Effector CD8-positive, alpha-beta T cell (primary cell): Measurements from ENCODE around the gene ANLN.
A peak's percentile ranks its signal among the peaks of the same experiment; 100 is the strongest.
"Not testable (repeated sequence)": the region's sequence is repeated elsewhere in the genome, so short reads cannot be mapped to it uniquely, and the experiment has no call there.

ENCODE experiments used
- DNase-seq: peaks from one replicate; lab custom pipeline; 2025; lab: John Stamatoyannopoulos, UW

Gene ANLN

DNA sequence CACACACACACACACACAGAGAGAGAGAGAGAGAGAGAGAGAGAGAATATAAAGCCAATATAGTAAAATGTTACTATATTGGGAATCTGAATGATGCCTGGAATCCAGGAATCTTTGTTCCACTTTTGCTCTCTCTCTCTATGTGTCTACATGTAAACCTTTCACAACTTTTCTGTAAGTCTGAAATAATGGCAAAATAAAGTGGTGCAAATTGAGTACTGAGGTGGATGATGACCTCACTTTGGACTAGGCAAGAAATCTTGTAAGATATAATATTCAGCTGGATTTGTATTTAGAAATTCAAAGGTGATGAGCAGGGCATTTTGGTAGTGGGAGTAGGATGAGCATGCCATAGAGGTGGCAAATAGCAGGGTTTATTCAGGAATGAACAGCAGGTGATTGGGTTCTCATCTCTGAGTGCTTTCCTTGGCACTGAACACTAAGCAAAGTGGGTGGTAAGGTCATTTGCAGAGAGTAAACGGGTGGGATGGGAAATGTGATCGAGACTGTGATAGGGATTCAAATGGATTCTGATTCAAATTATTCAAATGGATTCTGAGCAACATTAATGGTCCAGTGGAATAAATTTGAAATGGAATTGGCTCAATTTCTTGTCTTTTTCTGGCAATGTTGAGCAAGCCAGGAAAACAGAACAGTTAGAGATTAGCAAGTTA, 9.7 kb upstream of the ANLN start:
- no peak for DNase-seq

DNA sequence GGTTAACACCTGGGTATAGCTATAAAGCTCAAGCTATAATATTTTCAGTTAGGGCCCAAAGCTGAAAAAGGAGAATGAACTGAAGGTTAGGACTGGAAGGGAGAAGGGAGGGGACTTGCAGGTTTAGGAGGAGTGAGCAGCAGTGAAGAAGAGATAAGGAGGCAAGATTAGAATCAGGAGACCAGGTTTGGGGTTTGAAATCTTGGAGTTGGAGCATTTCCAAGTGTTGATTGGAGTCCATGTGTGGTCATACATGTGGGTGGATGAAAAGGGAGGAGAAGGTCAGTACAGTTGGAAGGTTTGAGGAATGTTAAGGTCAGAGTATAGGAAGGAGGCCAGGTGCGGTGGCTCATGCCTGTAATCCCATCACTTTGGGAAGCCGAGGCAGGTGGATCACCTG, 8.6 kb upstream of the ANLN start:
- no peak for DNase-seq

DNA sequence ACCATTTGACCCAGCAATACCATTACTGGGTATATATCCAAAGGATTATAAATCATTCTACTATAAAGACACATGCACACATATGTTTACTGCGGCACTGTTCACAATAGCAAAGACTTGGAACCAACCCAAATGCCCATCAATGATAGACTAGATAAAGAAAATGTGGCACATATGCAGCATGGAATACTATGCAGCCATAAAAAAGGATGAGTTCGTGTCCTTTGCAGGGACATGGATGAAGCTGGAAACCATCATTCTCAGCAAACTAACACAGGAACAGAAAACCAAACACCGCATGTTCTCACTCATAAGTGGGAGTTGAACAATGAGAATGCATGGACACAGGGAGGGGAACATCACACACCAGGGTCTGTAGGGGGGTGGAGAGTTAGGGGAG, 6.4 kb upstream of the ANLN start:
- DNase-seq, result not testable (repeated sequence)

DNA sequence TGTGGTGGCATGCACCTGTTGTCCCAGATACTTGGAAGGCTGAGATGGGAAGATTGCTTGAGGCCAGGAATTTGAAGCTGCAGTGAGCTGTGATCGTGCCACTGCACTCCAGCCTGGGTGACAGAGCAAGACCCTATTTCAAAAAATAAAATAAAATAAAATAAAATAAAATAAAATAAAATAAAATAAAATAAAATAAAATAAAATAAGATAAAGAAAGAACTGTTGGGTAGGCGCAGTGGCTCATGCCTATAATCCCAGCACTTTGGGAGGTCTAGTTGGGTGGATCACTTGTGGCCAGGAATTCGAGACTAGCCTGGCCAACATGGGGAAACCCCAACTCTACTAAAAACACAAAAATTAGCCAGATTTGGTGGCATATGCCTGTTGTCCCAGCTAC, 4.0 kb upstream of the ANLN start:
- DNase-seq, result not testable (repeated sequence)

DNA sequence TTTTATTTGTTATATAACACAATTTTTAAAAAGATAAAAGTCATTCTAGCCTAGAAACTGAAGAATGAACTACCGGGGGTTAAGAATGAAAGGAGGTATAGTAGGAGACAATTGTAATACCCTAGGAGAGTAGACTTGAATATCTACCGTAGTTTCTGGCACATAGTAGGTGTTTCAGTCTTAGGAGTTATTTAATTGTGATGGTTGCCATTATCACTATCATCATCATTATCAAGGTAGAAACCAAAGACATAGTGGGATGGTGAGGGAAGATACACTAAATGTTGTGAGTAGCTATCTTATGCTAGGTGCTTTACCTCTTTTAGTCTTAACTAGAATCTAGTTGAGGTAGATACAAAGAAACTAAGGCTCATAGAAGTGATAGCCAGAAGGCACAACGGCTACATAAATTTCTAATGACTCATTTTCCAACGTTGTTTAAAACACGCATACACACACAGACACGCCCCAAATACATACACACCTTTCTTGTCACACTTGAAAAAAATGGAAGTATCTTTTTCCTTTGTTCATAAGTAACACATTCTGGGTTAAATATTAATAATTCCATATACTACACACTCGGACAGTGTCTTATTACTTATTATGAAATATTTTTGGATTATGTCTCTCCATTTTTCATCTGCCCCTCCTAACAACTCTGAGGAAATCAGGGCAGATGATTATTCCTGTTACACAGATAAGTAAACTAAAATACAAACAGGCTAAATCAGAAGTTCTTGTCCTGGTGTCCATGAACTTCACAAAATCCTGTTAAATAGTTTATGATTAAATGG, 2.0 kb upstream of the ANLN start:
- DNase-seq, result no peak

DNA sequence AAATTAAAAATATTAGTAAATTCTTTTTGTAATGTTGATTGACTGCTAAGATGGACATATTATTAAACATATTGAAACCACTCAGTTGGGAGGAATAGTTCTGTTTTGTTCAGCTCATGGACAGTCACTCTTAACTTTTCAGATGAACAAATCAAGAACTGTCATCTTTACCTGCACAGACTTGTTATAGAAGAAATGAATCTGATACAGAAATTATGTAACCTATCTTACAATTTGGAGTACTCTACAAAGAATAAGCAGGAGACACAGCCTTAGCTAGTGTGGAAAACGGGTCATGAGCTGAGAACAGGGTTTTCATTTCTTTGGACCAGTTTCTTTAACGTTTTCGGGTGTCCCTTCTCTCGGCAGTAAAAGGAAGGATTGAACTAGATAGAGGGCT, 1.2 kb upstream of the ANLN start:
- DNase-seq, result no peak

DNA sequence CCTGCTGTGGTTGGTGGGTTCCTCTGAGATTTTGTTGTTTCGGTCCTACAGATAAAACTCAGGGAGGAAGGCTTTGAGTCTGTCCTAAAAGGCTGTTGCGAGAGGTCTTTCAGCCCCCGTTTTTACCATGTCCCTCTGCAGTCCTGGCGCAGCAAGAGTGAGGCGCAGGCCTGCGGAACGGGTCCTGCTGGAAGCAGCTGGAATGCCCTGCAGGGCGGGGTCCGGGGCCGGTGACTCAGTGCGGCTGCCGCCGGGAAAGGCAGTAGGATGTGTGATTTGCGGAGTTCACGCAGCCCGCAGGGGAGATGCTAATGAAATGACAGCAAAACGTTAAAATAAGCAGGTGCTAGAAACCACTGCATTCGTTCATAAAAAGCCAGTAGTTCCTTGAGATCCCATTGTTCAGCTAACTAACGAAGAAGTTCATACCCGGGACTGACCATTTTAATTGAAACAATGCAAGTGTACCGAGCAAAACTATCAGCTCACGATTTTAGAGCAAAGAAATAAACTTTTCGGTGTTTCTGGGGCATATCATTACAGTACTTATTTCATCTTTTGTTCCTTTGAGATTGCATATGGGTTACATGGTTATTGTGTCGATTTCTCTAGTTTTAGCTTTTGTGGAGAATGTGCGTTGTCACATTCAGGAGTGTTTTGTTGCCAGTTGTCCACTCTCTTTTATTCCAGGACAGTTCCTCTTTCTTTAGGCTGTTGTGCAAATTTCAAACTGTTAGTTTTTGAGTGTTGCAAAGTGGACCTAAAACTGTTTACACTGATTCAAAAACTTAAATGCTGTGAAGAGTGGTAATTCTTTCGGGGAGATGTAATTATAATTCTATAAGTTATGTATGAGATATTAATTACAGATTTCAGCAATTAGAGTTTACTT, 783 bp downstream of the ANLN start:
- peak; percentile 16 for DNase-seq

DNA sequence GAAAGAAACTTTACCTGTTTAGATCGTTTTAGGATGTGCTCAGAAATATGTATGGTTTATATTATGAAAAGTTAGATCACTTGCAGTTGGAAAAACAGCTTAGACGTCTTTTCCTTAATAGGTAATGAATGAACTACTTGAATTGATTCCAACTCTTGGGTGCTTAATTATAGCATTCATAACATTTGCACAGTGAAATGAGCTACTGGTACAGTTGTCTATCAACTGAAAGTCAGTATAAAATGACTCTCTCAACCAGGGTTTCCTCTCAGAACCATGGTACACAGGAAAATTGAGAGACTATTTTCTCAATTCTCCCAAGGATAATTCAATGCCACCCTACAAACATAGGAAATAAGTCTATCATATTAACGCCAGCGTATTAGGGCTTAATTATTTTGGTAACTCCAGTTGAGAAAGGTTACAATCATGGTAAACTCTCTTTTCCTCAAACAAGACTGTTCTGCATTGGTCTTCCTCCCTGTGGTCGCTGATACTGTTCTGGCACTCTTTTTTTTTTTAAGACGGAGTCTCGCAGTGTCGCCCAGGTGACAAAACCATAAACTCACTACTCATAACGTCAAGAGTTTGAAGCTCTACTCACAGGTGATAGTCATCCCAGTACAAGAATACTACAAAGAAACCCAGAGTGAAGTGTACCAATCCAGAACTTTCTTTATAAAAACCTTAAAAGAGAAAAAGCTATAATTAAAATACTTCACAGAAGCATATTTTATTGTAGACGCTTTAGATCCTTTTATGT, 2.0 kb downstream of the ANLN start:
- DNase-seq, result no peak

DNA sequence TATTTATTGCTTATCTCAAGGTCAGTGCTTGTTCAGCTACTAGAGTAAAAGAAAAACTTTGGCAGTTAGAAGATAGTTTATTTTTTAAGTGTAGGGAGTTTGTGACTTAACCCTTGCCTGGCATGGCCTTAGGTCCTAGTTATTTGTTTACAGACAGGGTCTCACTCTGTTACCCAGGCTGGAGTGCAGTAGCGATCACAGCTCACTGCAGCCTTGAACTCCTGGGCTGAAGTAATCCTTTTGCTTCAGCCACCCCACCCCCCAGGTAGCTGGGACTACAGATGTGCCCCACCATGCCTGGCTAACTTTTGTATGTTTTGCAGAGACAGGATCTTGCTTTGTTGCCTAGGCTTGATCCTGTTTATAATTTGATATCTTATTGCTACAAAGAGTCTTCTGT, 4.2 kb downstream of the ANLN start:
- no peak for DNase-seq

DNA sequence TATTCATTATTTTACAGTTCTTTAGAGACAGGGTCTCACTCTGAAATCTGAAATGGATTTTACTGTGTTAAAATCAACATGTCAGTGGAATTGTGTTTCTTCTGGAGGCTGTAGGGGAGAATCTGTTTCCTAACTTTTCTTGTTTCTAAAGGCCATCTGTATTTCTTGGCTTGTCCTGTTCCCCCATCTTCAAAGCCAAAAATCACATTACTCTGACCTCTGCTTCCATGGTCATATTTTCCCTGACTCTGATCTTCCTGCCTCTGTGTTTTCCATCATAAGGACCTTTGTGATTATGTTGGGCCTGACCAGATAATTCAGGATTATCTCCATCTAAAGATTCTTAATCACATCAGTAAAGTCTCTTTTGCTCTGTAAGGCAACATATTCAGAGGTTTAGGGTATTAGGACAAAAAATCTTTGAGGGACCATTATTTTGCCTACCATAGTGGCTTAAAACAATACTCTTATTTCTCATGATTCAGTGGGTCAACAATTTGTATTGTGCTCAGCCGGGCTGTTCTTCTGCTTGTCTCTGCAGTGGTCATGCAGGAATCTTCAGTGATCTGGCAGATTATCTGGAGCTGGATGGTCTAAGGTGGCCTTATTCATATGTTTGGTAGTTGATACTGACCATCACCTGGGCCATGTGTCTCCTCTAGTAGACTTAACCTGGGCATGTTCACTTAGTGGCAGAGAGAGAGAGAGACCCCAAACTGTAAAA, 5.7 kb downstream of the ANLN start:
- DNase-seq, result no peak

DNA sequence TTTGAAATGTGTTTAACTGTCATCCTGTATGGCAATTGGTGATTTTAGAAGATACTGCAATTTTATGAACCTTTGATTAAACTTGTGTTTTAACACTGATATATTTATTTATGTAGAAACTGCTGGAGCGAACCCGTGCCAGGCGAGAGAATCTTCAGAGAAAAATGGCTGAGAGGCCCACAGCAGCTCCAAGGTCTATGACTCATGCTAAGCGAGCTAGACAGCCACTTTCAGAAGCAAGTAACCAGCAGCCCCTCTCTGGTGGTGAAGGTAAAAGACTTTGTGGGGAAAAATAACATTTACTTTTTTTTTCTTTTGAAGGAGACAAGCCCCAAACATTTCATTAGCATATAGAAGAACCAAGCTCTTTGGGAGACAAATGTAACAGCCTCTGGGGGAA, 6.5 kb downstream of the ANLN start:
- DNase-seq, result no peak

DNA sequence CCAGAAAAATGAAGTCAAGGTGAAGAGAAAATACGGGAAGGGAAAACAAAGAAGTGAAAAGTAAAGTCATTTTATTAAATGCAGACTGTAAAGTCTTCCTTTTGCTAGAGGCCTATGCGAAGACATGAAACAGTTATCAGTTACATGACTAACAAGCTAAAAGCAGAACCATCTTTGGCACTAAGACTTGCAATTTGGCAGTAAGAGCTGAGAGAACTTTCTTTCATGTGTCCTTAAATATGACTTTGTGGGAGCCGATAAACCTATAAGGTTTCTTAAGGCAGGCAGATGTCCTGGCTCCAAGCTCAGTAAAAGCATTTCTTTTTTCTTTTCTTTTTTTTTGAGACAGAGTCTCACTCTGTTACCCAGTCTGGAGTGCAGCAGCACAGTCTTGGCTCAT, 10.4 kb downstream of the ANLN start:
- DNase-seq, result no peak

DNA sequence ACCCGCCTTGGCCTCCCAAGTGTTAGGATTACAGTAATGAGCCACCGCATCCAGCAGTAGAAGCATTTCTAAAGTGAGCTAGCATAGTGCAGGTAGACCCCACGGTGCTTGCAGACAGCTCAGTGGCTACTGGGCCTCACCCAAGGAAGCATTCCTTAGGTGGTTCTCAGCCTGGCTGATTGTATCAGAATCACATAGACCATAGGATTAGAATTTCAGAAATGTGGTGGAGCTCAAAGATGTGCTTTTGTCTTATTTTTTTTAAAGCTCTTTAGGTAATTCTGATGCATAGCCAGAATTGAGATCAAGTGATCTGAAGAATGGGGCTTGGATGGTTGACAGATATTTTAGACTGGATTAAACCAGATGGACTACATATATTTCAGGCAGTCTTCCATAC, 10.9 kb downstream of the ANLN start:
- DNase-seq, result no peak

DNA sequence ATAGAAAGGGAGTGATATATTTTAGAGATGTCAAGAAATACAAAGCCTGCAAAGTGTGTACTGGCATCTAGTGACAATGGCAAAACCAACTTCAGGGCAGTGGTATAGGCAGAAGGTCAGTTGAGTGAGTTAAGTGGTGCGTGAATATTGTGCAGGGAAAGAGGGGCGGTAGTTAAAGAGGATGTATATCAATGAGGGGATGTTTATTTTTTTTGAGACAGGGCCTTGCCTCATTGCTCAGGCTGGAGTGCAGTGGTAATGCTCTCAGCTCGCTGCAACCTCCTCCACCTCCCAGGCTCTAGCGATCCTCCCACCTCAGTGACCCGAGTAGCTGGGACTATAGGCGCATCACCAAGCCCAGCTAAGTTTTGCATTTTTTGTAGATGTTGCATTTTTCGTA, 13.8 kb downstream of the ANLN start:
- no peak for DNase-seq

DNA sequence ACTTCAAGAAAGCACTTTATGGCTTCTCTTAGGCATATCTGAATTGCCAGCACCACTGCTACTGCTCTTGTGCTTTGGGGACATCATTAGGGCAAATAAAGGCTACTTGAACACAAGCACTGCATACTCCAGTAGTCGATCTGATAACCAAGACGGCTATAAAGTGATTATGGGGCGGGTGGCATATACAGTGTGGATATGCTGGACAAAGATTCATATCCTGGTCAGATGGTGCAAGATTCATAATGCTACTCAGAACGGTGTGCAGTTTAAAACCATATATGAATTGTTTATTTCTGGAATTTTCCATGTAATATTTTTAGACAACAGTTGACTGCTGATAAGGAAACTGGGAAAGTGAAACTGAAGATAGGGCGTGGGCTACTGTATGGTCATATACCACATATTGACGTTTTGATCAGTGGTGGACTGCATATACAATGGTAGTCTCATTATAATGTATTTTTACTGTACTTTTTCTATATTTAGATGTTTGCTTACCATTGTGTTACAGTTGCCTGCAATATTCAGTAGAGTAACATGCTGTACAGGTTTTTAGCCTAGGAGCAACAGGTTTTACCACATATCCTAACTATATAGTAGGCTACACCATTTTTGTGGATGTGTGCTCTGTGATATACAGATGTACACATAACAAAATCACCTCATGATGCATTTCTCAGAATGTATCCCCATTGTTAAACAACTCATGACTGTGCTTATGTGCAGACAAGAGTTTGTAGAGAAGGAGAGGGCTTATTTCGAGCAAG, 15.2 kb downstream of the ANLN start:
- no peak for DNase-seq

DNA sequence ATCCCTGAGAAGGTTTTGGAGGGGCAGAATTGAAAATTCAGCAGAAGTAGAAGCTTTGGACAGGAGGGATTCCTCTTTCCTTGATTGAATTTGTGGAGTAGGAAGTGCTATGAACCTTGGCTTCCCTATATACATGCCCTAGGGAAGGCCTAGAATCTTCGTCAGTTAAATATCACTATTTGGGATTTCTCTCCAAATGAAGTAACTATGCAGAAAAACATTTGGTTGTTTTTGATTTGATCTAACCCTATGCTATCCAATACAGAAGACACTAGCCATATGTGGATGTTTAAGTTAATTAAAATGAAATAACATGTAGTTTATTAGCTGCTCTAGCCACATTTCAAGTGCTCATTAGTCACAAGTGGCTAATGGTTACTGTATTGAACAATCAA, 15.7 kb downstream of the ANLN start:
- DNase-seq, result no peak

DNA sequence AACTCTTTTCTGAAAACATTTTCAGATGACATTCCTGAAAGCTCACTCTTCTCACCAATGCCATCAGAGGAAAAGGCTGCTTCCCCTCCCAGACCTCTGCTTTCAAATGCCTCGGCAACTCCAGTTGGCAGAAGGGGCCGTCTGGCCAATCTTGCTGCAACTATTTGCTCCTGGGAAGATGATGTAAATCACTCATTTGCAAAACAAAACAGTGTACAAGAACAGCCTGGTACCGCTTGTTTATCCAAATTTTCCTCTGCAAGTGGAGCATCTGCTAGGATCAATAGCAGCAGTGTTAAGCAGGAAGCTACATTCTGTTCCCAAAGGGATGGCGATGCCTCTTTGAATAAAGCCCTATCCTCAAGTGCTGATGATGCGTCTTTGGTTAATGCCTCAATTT, 16.5 kb downstream of the ANLN start:
- DNase-seq, result no peak

DNA sequence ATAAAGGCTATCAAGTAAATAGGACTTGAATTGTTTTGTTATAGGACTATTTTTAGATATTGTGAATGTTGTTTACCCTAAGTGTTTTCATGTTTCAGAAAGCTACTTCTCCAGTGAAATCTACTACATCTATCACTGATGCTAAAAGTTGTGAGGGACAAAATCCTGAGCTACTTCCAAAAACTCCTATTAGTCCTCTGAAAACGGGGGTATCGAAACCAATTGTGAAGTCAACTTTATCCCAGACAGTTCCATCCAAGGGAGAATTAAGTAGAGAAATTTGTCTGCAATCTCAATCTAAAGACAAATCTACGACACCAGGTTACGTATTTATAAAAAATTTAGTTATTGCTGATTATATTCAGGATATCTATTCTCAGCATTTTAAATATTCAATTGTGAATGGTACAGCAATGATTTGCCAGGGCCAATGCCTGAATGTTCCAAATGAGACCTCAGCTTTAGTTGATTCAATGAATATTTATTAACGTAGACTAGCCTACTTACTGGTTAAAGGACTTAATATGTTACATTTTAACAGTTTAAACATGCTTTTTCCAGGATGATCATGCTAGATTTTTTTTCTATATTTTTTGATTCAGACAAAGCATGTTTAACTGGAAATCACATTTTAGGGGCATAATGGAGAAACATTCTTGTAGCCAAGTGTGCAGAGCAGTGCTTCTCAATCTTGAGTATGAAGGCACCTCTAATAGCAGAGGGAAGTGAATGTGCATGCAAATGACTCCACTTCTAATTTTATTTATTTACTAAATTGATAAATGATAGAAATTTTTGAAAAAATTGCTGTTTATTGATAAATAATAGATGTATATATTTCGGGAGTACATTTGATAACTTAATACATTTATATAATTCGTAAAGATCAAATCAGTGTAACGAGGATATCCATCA, 18.2 kb downstream of the ANLN start:
- no peak for DNase-seq

DNA sequence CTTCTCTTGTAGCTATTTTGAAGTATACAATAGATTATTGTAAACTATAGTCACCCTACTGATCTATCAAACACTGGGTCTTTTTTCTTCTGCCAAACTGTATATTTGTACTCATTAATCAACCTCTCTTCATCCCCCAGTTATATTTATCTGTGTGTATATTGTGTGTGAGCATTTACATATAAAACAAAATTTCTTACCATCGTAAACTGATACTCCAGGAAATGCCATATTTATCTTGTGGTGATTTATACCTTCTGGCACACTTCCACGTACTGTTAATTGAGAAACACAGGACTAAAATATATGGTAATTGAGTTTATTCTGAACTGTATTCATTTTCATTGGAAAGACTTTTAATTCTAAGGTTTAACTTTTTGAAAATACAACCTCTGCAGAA, 18.9 kb downstream of the ANLN start:
- no peak for DNase-seq
